ENCODE measurements around the gene PATL2.
"Not testable (repeated sequence)": the region's sequence is repeated elsewhere in the genome, so short reads cannot be mapped to it uniquely, and the experiment has no call there.

Gene PATL2

GRCh38 chr15:44692659-44693058 lies 18.5 kb downstream of the PATL2 start:
- no peak for DNase-seq (ENCODE audit: low read depth in 2 of 2, low spot score in 1 of 2)

- not testable (repeated sequence) for DNase-seq (ENCODE audit: low read depth in 2 of 2, low spot score in 1 of 2)
Measured at GRCh38 chr15:44690245-44690644, 20.9 kb downstream of the PATL2 start.

- not testable (repeated sequence) for DNase-seq (ENCODE audit: low read depth in 2 of 2, low spot score in 1 of 2)
Measured at GRCh38 chr15:44689318-44689717, 21.8 kb downstream of the PATL2 start.

GRCh38 chr15:44682809-44683682 lies 28.1 kb downstream of the PATL2 start:
- DNase-seq (ENCODE audit: low read depth in 2 of 2, low spot score in 1 of 2): peak; percentile 49 to 66

GRCh38 chr15:44682211-44682610 lies 28.9 kb downstream of the PATL2 start:
- no peak for DNase-seq (ENCODE audit: low read depth in 2 of 2, low spot score in 1 of 2)

- DNase-seq (ENCODE audit: low read depth in 2 of 2, low spot score in 1 of 2): no peak
Measured at GRCh38 chr15:44676676-44677075, 34.4 kb downstream of the PATL2 start.

- no peak for DNase-seq (ENCODE audit: low read depth in 2 of 2, low spot score in 1 of 2)
Measured at GRCh38 chr15:44675911-44676310, 35.2 kb downstream of the PATL2 start.

GRCh38 chr15:44673639-44674038 lies 37.5 kb downstream of the PATL2 start:
- no peak for DNase-seq (ENCODE audit: low read depth in 2 of 2, low spot score in 1 of 2)

- DNase-seq (ENCODE audit: low read depth in 2 of 2, low spot score in 1 of 2): no peak
Measured at GRCh38 chr15:44670087-44670950, 40.8 kb downstream of the PATL2 start.

GRCh38 chr15:44668921-44669320 lies 42.2 kb downstream of the PATL2 start:
- no peak for DNase-seq (ENCODE audit: low read depth in 2 of 2, low spot score in 1 of 2)

GRCh38 chr15:44667039-44667360 lies 44.1 kb downstream of the PATL2 start:
- DNase-seq (ENCODE audit: low read depth in 2 of 2, low spot score in 1 of 2): no peak

- DNase-seq (ENCODE audit: low read depth in 2 of 2, low spot score in 1 of 2): no peak
Measured at GRCh38 chr15:44666210-44667038, 44.7 kb downstream of the PATL2 start.

- DNase-seq (ENCODE audit: low read depth in 2 of 2, low spot score in 1 of 2): peak; percentile 88 to 94
Measured at GRCh38 chr15:44663410-44664308, 47.5 kb downstream of the PATL2 start, which contains the start of gene SPG11. Gene SPG11 (minus strand): TSS chr15:44663662. CDS start chr15:44663647, 15 bp downstream.

GRCh38 chr15:44662478-44663409 lies 48.4 kb downstream of the PATL2 start:
- peak; percentile 58 to 75 for DNase-seq (ENCODE audit: low read depth in 2 of 2, low spot score in 1 of 2)

- no peak for DNase-seq (ENCODE audit: low read depth in 2 of 2, low spot score in 1 of 2)
Measured at GRCh38 chr15:44661576-44661975, 49.5 kb downstream of the PATL2 start.

GRCh38 chr15:44659056-44659455 lies 52.1 kb downstream of the PATL2 start:
- no peak for DNase-seq (ENCODE audit: low read depth in 2 of 2, low spot score in 1 of 2)

GRCh38 chr15:44657378-44657777 lies 53.7 kb downstream of the PATL2 start:
- no peak for DNase-seq (ENCODE audit: low read depth in 2 of 2, low spot score in 1 of 2)

- no peak for DNase-seq (ENCODE audit: low read depth in 2 of 2, low spot score in 1 of 2)
Measured at GRCh38 chr15:44656913-44657312, 54.2 kb downstream of the PATL2 start.

- DNase-seq (ENCODE audit: low read depth in 2 of 2, low spot score in 1 of 2): no peak
Measured at GRCh38 chr15:44656298-44656697, 54.8 kb downstream of the PATL2 start.

Measured in stimulated activated CD8-positive, alpha-beta memory T cell treated with anti-CD3 and anti-CD28 coated beads, Interleukin-4, amount 100 ng/mL, for 1 hour (primary cell).